Lower leg skin (tissue), 3 donors: ENCODE data around the gene DKK3.

Experiments used
- CTCF ChIP-seq, 3 donors: fragments of 450-650 bp; IDR thresholded peaks; one replicate each; pipeline ENCODE4 v1.5.1; 2016; ENCODE audit warnings: antibody characterized with exemption in 3 of 3, mild to moderate bottlenecking in 3 of 3, moderate library complexity in 2 of 3
- POLR2A ChIP-seq, 2 donors: fragments of 450-650 bp; IDR thresholded peaks; one replicate each; pipeline ENCODE4 v1.6.1; 2016 to 2017; ENCODE audit warnings: antibody characterized with exemption in 2 of 2, mild to moderate bottlenecking in 1 of 2, moderate library complexity in 1 of 2

GRCh38 chr11:12015486-12015885, 7.1 kb upstream of the DKK3 start:
- TF ChIP-seq CTCF (IDR thresholded peaks at IDR 0.05), result no peak
- no peak for TF ChIP-seq POLR2A (IDR thresholded peaks at IDR 0.05)
